SK-N-SH (cell line): ENCODE data around the gene ERCC5. TPM values are rescaled to one million over a fixed set of nuclear protein-coding genes. Genes with fewer than 3 reads are reported as not detected.

Experiments
- ELF1 ChIP-seq: IDR thresholded peaks from 2 replicates; pipeline ENCODE4 v1.4.0; 2012
- EZH2phosphoT487 ChIP-seq: fragments of 200-600 bp; sonication (generic); IDR thresholded peaks from 2 replicates; pipeline ENCODE4 v1.6.1; 2017; ENCODE audit warnings: low read depth, mixed run types, mild to moderate bottlenecking, antibody characterized with exemption, moderate library complexity, borderline replicate concordance
- FOSL2 ChIP-seq: IDR thresholded peaks from 2 replicates; pipeline ENCODE4 v1.4.0; 2012; ENCODE audit warnings: low read depth, mild to moderate bottlenecking, moderate library complexity, borderline replicate concordance
- FOXJ3 ChIP-seq: sonication (generic); formaldehyde crosslinking; IDR thresholded peaks from 2 replicates; pipeline ENCODE4 v1.5.1; 2020; ENCODE audit warnings: mild to moderate bottlenecking, missing genetic modification reagents
- IRF3 ChIP-seq: fragments of 150-350 bp; IDR thresholded peaks from 2 replicates; pipeline ENCODE4 v1.6.1; 2016; ENCODE audit warnings: mild to moderate bottlenecking, low read depth, low read length
- JUND ChIP-seq: IDR thresholded peaks from 2 replicates; pipeline ENCODE4 v1.4.0; 2012
- MXI1 ChIP-seq: IDR thresholded peaks from 2 replicates; pipeline ENCODE4 v1.6.1; 2012; ENCODE audit warnings: mild to moderate bottlenecking, low read depth, low read length, improper control_type of control experiment
- NRF1 ChIP-seq: IDR thresholded peaks from 2 replicates; pipeline ENCODE4 v1.6.1; 2012; ENCODE audit warnings: low read depth, mild to moderate bottlenecking, low read length
- POLR2AphosphoS5 ChIP-seq: IDR thresholded peaks from 2 replicates; pipeline ENCODE4 v1.6.1; 2012; ENCODE audit warnings: low read depth, low read length
- RAD21 ChIP-seq: IDR thresholded peaks from 2 replicates; pipeline ENCODE4 v1.6.1; 2012; ENCODE audit warnings: mild to moderate bottlenecking, low read length
- RFX5 ChIP-seq: IDR thresholded peaks from 2 replicates; pipeline ENCODE4 v1.6.1; 2012; ENCODE audit warnings: mild to moderate bottlenecking, improper control_type of control experiment, low read length
- RXRA ChIP-seq: IDR thresholded peaks from 2 replicates; pipeline ENCODE4 v1.4.0; 2012; ENCODE audit warnings: low read depth, mild to moderate bottlenecking, borderline replicate concordance
- SIN3A ChIP-seq: IDR thresholded peaks from 2 replicates; pipeline ENCODE4 v1.6.1; 2012; ENCODE audit warnings: low read depth, mild to moderate bottlenecking, low read length, moderate library complexity, borderline replicate concordance
- TCF12 ChIP-seq: IDR thresholded peaks from 2 replicates; pipeline ENCODE4 v1.4.0; 2012
- TEAD4 ChIP-seq: IDR thresholded peaks from 2 replicates; pipeline ENCODE4 v1.4.0; 2012; ENCODE audit warnings: mild to moderate bottlenecking, borderline replicate concordance; ENCODE audit not compliant: insufficient read depth
- USF1 ChIP-seq: IDR thresholded peaks from 2 replicates; pipeline ENCODE4 v1.4.0; 2012; ENCODE audit warnings: low read depth, borderline replicate concordance
- polyA plus RNA-seq, 3 experiments: library from polyadenylated mRNA; depleted of rRNA; stranded (reverse); fragments of >200 nt; gene quantifications; 2 replicates each; pipeline ENCODE4 v1.2.3, GENCODE V29; 2012
- TF ChIP-seq, protein P1 (sequence below): fragments of 200-600 bp; sonication (generic); IDR thresholded peaks from 2 replicates; pipeline ENCODE4 v1.6.1; 2017; ENCODE audit warnings: antibody characterized with exemption, mild to moderate bottlenecking, moderate library complexity
- TF ChIP-seq, protein P2 (sequence below): IDR thresholded peaks from 2 replicates; pipeline ENCODE4; 2012

The ERCC5 gene
- polyA plus RNA-seq, 1 of the 3 experiments (the other 2 are of a cell fraction): 14.1 TPM

- TF ChIP-seq, protein P1, sequence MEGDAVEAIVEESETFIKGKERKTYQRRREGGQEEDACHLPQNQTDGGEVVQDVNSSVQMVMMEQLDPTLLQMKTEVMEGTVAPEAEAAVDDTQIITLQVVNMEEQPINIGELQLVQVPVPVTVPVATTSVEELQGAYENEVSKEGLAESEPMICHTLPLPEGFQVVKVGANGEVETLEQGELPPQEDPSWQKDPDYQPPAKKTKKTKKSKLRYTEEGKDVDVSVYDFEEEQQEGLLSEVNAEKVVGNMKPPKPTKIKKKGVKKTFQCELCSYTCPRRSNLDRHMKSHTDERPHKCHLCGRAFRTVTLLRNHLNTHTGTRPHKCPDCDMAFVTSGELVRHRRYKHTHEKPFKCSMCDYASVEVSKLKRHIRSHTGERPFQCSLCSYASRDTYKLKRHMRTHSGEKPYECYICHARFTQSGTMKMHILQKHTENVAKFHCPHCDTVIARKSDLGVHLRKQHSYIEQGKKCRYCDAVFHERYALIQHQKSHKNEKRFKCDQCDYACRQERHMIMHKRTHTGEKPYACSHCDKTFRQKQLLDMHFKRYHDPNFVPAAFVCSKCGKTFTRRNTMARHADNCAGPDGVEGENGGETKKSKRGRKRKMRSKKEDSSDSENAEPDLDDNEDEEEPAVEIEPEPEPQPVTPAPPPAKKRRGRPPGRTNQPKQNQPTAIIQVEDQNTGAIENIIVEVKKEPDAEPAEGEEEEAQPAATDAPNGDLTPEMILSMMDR: no peak
- TF ChIP-seq, protein P2, sequence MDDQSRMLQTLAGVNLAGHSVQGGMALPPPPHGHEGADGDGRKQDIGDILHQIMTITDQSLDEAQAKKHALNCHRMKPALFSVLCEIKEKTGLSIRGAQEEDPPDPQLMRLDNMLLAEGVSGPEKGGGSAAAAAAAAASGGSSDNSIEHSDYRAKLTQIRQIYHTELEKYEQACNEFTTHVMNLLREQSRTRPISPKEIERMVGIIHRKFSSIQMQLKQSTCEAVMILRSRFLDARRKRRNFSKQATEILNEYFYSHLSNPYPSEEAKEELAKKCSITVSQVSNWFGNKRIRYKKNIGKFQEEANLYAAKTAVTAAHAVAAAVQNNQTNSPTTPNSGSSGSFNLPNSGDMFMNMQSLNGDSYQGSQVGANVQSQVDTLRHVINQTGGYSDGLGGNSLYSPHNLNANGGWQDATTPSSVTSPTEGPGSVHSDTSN: no peak
- TF ChIP-seq MXI1 (peak; percentile 86), IRF3 (peak; percentile 88), NRF1 (peak; percentile 26; the same call in 1 of the 2 replicates), RXRA (no peak), TCF12 (no peak), SIN3A (peak; percentile 25; the same call in 1 of the 2 replicates), EZH2phosphoT487 (no peak), RFX5 (no peak), RAD21 (no peak), TEAD4 (no peak), JUND (no peak), FOXJ3 (CRISPR knock-in tag) (no peak), POLR2AphosphoS5 (peak; percentile 69), ELF1 (peak; percentile 72; the same call in 1 of the 2 replicates), FOSL2 (no peak), USF1 (peak; percentile 79; the same call in 1 of the 2 replicates)
- TF ChIP-seq, all 33 proteins: peak for 13
Observed at GRCh38 chr13:102798581-102799425, 47.0 kb upstream of the ERCC5 start, which contains the start of the genes BIVM and POGLUT2 (continued).
